Duodenal mucosa (tissue), 2 donors: ENCODE data around the gene CXCL10.
"Not testable (repeated sequence)": the region's sequence is repeated elsewhere in the genome, so short reads cannot be mapped to it uniquely, and the experiment has no call there.

ENCODE experiments used
- H3K27ac ChIP-seq: one replicate; pipeline ENCODE4 v1.7.0; 2013; ENCODE audit warnings: low read depth, low read length
- H3K27me3 ChIP-seq, 2 donors: one replicate each; pipeline ENCODE4 v1.7.0; 2013; ENCODE audit warnings: low read length in 2 of 2, control low read depth in 1 of 2; ENCODE audit not compliant: insufficient read depth in 2 of 2, control insufficient read depth in 1 of 2
- H3K36me3 ChIP-seq, 2 donors: one replicate each; pipeline ENCODE4 v1.7.0; 2013; ENCODE audit warnings: low read length in 2 of 2, control low read depth in 1 of 2; ENCODE audit not compliant: insufficient read depth in 2 of 2, control insufficient read depth in 1 of 2
- H3K4me1 ChIP-seq, 2 donors: one replicate each; pipeline ENCODE4 v1.7.0; 2013; ENCODE audit warnings: low read length in 2 of 2, control low read depth in 1 of 2; ENCODE audit not compliant: insufficient read depth in 2 of 2, control insufficient read depth in 1 of 2
- H3K4me3 ChIP-seq, 2 donors: one replicate each; pipeline ENCODE4 v1.7.0; 2013; ENCODE audit warnings: low read length in 2 of 2, low read depth in 1 of 2
- H3K9ac ChIP-seq, 2 donors: one replicate each; pipeline ENCODE4 v1.7.0; 2013; ENCODE audit warnings: low read length in 2 of 2, low read depth in 1 of 2
- H3K9me3 ChIP-seq, 2 donors: one replicate each; pipeline ENCODE4 v1.7.0; 2013; ENCODE audit warnings: low read length in 2 of 2, control low read depth in 1 of 2; ENCODE audit not compliant: control insufficient read depth in 1 of 2

The CXCL10 gene

GRCh38 chr4:76055421-76055820 lies 32.1 kb upstream of the CXCL10 start:
- H3K36me3 ChIP-seq, result no peaks in the 10 kb centered on the region
- H3K4me1 ChIP-seq, result peaks cover 0 to 27% of the 10 kb centered on the region in 2 donors
- H3K9me3 ChIP-seq, result no peaks in the 10 kb centered on the region
- no peak overlapping the region for H3K9ac ChIP-seq
- H3K27ac ChIP-seq, result no peak overlapping the region
- no peak overlapping the region for H3K4me3 ChIP-seq
- H3K27me3 ChIP-seq, result no peaks in the 10 kb centered on the region

GRCh38 chr4:76055016-76055415 lies 31.7 kb upstream of the CXCL10 start:
- Histone ChIP-seq H3K4me1 (peaks cover 0 to 23% of the 10 kb centered on the region in 2 donors), H3K9me3 (no peaks in the 10 kb centered on the region), H3K27me3 (no peaks in the 10 kb centered on the region), H3K27ac (no peak overlapping the region), H3K4me3 (no peak overlapping the region), H3K36me3 (no peaks in the 10 kb centered on the region), H3K9ac (no peak overlapping the region)

GRCh38 chr4:76053730-76054129 lies 30.4 kb upstream of the CXCL10 start:
- Histone ChIP-seq H3K27ac (no peak overlapping the region), H3K4me3 (no peak overlapping the region)

GRCh38 chr4:76050560-76051050 lies 27.3 kb upstream of the CXCL10 start:
- not testable (repeated sequence) for H3K4me1 ChIP-seq, H3K9me3 ChIP-seq, H3K27me3 ChIP-seq, H3K27ac ChIP-seq, H3K4me3 ChIP-seq, H3K9ac ChIP-seq, H3K36me3 ChIP-seq

More at GRCh38 chr4:76053730-76054129, 30.4 kb upstream of the CXCL10 start:
- H3K9ac ChIP-seq, result no peak overlapping the region
- no peaks in the 10 kb centered on the region for H3K9me3 ChIP-seq
- no peaks in the 10 kb centered on the region for H3K27me3 ChIP-seq
- no peaks in the 10 kb centered on the region for H3K36me3 ChIP-seq
- H3K4me1 ChIP-seq, result peaks cover 0 to 17% of the 10 kb centered on the region in 2 donors

- H3K4me1 ChIP-seq, H3K27me3 ChIP-seq, H3K9ac ChIP-seq, H3K4me3 ChIP-seq, H3K9me3 ChIP-seq, H3K36me3 ChIP-seq, H3K27ac ChIP-seq: not testable (repeated sequence)
These were observed 26.6 kb upstream of the CXCL10 start for GRCh38 chr4:76049860-76050416.

GRCh38 chr4:76044686-76045085 lies 21.4 kb upstream of the CXCL10 start:
- H3K27me3 ChIP-seq, H3K27ac ChIP-seq, H3K9ac ChIP-seq, H3K36me3 ChIP-seq, H3K4me1 ChIP-seq, H3K4me3 ChIP-seq, H3K9me3 ChIP-seq: not testable (repeated sequence)

- H3K27me3 ChIP-seq, H3K27ac ChIP-seq, H3K36me3 ChIP-seq, H3K9me3 ChIP-seq, H3K4me3 ChIP-seq, H3K4me1 ChIP-seq, H3K9ac ChIP-seq: not testable (repeated sequence)
These were observed 20.0 kb upstream of the CXCL10 start for GRCh38 chr4:76043306-76043705.

- not testable (repeated sequence) for H3K4me1 ChIP-seq, H3K27me3 ChIP-seq, H3K4me3 ChIP-seq, H3K9ac ChIP-seq, H3K27ac ChIP-seq, H3K9me3 ChIP-seq, H3K36me3 ChIP-seq
These were observed 19.1 kb upstream of the CXCL10 start for GRCh38 chr4:76042241-76042998.

- H3K36me3 ChIP-seq, result no peaks in the 10 kb centered on the region
- H3K4me3 ChIP-seq, result no peak overlapping the region
- no peaks in the 10 kb centered on the region for H3K4me1 ChIP-seq
- no peaks in the 10 kb centered on the region for H3K9me3 ChIP-seq
- no peak overlapping the region for H3K27ac ChIP-seq
- H3K9ac ChIP-seq, result no peak overlapping the region
- no peaks in the 10 kb centered on the region for H3K27me3 ChIP-seq
These were observed 13.6 kb upstream of the CXCL10 start for GRCh38 chr4:76036855-76037254.

GRCh38 chr4:76035799-76036380 lies 12.6 kb upstream of the CXCL10 start, which contains the start of gene CXCL11:
CXCL11 (minus strand) TSS chr4:76036070; CDS start chr4:76035987, 83 bp downstream.
- H3K9me3 ChIP-seq, result no peaks in the 10 kb centered on the region
- no peak within 1 kb of the TSS for H3K4me3 ChIP-seq
- H3K27me3 ChIP-seq, result no peaks in the 10 kb centered on the region
- no peaks in the 10 kb centered on the region for H3K4me1 ChIP-seq
- no peak within 1 kb of the TSS for H3K9ac ChIP-seq
- no peak within 1 kb of the TSS for H3K27ac ChIP-seq
- H3K36me3 ChIP-seq, result no peaks in the 10 kb centered on the region
